ENCODE data around the gene BOLA1.
"Not testable (repeated sequence)": the region's sequence is repeated elsewhere in the genome, so short reads cannot be mapped to it uniquely, and the experiment has no call there.

The BOLA1 gene

DNA sequence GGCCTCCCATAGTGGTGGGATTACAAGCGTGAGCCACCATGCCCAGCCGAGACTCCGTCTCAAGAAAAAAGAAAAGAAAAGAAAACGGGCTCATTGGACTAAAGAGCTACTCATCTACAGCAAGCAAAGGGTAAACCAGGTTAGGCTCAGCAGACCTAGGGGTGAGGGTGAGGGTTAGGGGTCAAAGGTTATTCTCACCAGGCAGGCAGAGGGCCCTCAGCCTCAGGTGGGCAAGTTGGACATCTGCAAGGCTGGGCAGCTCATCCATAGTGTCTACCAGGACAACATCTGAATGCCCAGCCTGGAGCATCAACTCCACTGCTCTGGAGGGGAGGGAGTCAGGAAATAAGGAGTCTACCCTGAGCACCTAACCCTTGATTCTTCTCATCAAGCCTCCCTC is 33.8 kb downstream of the BOLA1 start:
- no peak for DNase-seq

DNA sequence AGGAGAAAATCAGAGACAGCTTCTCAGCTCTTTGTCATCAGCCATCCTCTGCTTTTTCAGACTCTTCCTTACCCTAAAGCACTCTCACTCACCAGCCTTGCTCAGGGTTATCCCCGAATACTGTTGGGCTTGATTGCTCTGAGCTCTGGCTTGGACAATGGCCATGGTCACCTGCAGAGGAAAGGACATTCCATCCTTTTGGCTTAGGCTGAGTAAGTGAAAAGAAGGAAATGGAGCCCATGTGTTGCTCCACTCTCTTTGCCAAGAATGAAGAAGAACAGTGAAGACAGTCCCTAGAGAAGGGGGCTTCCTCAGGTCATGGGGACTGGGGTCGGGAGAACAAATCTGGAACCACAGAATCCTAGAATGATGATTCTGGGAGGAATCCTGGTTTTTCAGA is 35.0 kb downstream of the BOLA1 start:
- no peak for DNase-seq

DNA sequence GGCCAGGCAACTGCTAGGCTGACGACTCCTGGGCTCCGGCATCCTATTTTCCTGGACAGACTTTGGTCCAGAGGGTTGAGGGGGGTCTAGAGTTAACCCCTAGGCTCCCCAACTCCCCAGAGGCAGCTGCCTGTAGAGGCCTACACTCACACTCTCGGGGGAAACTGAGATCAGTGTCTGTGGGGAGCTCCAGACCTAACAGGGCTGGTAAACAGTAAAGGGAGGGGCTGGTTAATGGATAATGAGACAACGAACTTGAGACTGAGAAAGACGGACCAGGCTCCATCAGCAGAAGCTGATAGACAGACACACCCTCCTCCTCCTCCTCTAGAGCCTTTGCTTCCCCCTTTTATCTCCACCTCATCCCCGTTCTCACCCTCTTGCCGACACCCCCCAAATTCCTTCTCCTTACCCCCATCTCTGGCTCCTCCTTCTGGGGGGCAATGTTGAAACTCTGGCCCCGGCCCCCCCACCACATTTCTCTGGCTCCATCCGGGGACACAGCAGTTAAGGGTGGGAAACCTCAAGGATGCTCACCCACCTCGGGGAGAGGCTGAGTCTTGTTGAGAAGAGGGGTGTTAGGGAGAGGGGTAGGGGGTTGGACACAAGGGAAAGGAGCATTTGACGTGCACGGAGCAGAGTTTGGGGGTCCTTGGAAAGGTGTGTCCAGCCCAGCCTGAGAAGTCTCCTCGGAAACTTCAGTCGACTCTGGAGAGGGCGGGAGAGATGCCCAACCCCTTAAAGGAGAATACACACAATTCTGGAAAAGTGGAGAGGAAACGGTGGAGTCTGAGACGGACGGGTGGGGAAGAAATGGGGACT is 37.0 kb downstream of the BOLA1 start, which contains the start of gene MTMR11:
Gene MTMR11 (minus strand): TSS at position 710 of the 822 bp plus-strand sequence. CDS start 232 bp downstream, at position 478.
- DNase-seq = no peak

DNA sequence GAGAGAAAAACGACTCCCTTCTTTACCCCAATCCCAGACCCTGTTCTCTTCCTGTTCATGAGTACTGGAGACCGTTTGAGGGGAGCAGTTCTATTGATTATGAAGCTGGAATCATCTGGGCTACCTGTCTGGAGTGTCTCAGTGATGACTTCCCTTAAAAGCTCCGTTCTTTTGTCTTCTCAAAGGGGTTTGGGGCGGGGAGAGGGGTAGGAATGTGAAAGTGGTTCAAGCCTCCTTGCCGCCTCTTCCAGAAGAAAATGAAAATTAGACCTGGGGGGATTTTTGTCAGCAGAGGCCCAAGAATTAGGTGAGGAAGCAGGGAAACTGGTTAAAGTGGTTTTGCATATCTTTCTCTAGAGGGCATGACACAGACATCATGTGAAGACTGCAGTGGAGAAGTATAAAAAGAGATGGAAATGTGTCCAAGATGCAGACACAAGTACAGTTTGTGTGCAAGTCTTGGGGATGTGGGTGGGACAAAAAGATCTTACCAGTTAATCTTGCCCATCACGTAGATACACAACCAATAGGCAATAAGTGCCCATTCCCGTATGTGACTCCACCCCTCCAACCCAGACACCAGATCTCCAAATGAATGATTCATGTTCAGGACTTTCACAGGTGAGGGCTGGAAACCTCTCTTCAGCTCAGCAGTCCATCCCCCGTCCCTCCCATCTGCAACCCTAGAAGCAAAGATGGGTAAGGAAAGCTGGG is 37.8 kb downstream of the BOLA1 start:
- DNase-seq = peak; percentile 74

DNA sequence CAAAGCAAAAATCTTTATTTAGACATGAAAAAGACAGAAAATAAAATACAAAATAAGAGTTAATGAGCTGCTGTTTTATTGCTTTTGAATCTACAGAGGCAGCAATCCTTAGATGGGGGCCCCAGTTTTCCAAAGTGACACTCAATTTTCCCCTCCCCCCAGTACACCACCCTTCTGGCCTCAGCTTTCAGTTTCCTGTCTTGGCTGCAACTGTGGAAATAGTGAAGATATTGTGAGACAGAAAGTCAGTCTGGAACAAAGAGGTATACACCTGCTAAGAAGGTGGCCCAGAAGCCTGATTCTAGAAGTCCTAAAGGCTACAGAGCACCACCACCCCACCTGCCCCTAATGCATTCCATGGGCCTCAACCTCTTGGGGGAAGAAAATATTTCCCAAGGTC is 38.4 kb downstream of the BOLA1 start:
- no peak for DNase-seq

DNA sequence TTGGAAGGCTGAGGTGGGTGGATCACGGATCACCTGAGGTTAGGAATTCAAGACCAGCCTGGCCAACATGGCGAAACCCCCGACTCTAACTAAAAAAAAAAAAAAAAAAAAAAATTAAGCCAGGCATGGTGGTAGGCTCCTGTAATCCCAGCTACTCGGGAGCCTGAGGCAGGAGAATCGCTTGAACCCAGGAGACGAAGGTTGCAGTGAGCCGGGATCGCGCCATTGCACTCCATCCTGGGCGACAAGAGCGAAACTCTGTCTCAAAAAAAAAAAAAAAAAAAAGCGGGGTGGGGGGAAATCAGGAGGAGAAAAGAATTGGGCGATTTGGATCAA is 39.3 kb downstream of the BOLA1 start:
- not testable (repeated sequence) for DNase-seq

DNA sequence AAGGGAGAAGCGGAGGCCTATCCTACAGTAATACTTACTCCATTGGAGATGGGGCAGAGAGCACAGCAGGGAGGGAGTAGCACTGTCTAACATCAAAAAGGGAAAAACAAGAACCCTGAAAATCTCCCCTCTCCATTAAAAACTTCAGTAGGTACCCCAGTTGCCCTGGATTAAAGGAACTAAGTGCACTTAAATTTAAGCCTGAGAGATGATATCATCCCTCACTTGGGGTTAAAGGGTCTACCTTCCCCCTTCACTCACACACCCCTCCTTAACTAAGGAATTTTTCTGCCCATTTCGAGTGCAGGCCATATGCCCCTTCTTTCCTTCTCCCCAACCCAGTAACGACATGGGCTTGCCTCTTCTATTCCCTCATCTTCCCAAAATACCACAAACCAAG is 41.1 kb downstream of the BOLA1 start:
- no peak for DNase-seq

DNA sequence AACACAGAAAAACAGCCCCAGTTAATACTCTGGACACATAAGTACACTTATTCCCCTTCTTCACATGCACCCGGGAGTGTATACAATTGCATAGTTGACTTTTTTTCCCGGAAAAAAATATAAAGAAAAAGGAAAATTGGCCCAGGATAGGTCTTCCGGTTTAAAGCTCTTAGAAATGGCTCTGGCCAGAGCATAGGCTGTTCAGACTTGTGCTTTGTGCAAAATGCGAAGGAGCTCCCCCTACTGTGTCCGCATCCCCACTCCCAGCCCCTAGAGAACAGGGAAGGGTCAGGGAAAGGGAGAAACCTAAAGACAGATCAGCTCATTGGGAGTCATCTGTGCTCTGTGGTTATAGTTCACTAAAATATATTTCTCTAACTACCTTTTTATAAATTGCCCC is 42.8 kb downstream of the BOLA1 start:
- no peak for DNase-seq

DNA sequence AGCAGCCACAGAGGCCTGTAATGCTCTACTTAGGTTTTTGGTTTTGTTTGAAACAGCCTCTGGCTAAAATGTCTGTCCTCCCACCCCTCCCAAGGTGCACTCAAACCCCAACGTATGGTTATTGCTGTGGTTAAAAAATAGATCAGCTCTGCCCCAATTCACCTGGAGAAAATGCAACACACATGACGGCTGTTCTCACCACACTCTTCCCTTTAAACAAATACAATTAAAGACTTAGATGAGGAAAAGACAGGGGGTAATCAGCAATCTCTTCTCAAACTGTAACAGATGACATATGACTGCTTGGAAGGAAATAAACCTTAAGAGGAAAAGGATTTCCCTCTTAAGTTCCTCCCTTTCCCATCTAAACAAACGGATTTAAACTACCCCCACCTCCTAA is 43.5 kb downstream of the BOLA1 start:
- no peak for DNase-seq

DNA sequence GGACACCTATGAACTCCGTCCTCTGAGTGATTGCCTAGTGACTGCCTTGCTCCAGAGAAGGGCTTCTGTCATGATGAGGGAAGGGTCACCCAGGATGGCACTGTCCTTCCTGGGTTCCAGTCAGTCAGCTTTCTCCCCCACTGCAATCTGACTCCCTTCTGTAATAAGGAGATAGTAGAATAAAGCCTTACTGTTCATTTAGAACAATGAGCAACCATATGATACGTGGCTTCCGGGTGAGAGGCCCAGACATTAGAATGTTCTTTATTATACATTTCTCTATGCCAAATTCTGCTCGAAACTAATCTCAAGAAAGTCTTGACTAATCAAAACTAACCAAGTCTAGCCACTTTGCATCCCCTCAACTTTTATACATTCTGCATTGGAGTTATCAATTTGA is 45.8 kb downstream of the BOLA1 start:
- DNase-seq = no peak

DNA sequence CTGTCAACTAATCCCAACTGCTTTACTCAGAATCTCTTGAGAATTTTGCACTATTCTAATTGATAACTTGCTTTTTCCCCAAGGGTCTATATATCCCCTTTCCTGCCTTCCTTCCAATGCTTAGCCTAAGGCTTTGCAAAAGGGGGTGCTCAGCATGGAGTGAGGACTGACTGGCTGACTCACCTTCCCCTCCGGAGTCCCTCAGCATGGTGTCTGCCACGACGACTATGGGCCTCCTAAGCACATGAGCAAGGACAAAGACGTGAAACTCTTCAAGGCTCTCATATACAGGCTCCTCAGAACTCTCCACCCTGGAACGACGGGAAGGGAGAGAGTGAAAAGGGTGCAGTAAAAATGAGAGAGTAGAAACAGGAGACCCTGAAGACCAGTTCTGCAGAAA is 50.5 kb downstream of the BOLA1 start:
- no peak for DNase-seq
